A549 (cell line): ENCODE data around the gene PRKG1. TPM values are rescaled to one million over a fixed set of nuclear protein-coding genes. Genes with fewer than 3 reads are reported as not detected.

Experiments
- ATAC-seq, 2 experiments: fragments of 200-7000 bp in 1 of 2; fragments of >200 bp in 1 of 2; cut with Nextera tagmentation in 1 of 2; cut with Tn5 transposase in 1 of 2; 3 replicates each; pipeline versions ENCODE4 v1.8.0 to v1.9.1; 2018 to 2020; ENCODE audit warnings: mild to moderate bottlenecking in 1 of 2, moderate library complexity in 1 of 2
- CTCF ChIA-PET: fragments of 300-600 bp; sonication (Branson Sonifier 250); formaldehyde crosslinking; extraction: SDS; loops from one replicate; lab custom pipeline; 2021; ENCODE audit warnings: antibody characterized with exemption, inconsistent platforms; lab: Yijun Ruan, JAX
- POLR2A ChIA-PET: fragments of 350-600 bp; formaldehyde crosslinking; extraction: SDS; loops from one replicate; lab custom pipeline; 2021; ENCODE audit warnings: antibody characterized with exemption, inconsistent platforms; lab: Yijun Ruan, JAX
- DNase-seq, 2 experiments: peaks; one replicate each; pipeline versions ENCODE4 v3.0.0 to v3.0.0-alpha.2; 2011 to 2016; ENCODE audit warnings: low read depth in 1 of 2, low spot score in 1 of 2
- FAIRE-seq: peaks from 2 replicates; lab custom pipeline; 2011; peaks lifted over from hg19 to GRCh38; lab: Jason Lieb, UNC
- H3K27ac ChIP-seq, 2 experiments: fragments of >200 bp; sonication (Bioruptor Twin); formaldehyde crosslinking; 3 replicates each; pipeline ENCODE4 v1.5.1; 2016 to 2017
- H3K4me1 ChIP-seq: fragments of >200 bp; sonication (Bioruptor Twin); formaldehyde crosslinking; 3 replicates; pipeline ENCODE4 v1.6.1; 2016
- H3K4me2 ChIP-seq: fragments of >200 bp; sonication (Bioruptor Twin); formaldehyde crosslinking; 3 replicates; pipeline ENCODE4 v1.6.1; 2016
- H3K4me3 ChIP-seq: fragments of >200 bp; sonication (Bioruptor Twin); formaldehyde crosslinking; 3 replicates; pipeline ENCODE4 v1.5.1; 2016
- H3K9me3 ChIP-seq: fragments of >200 bp; sonication (Bioruptor Twin); formaldehyde crosslinking; 3 replicates; pipeline ENCODE4 v1.6.1; 2016
- CEBPB ChIP-seq, 2 experiments: fragments of >200 bp in 1 of 2; sonication (Bioruptor Twin) in 1 of 2; formaldehyde crosslinking in 1 of 2; IDR thresholded peaks; 2 replicates each; pipeline ENCODE4 v1.6.1; 2012 to 2016
- EP300 ChIP-seq, 2 experiments: fragments of >200 bp; sonication (Bioruptor Twin); formaldehyde crosslinking; IDR thresholded peaks; 2 replicates in 1 of 2; 3 replicates in 1 of 2; pipeline ENCODE4 v1.6.1; 2016 to 2017
- FOSB ChIP-seq: fragments of 250-450 bp; sonication (Bioruptor Pico); IDR thresholded peaks from 2 replicates; pipeline ENCODE4 v1.5.0; 2020; ENCODE audit warnings: mild to moderate bottlenecking, moderate library complexity
- FOSL2 ChIP-seq, 2 experiments: fragments of 450-650 bp in 1 of 2; fragments of >200 bp in 1 of 2; sonication (Bioruptor Twin) in 1 of 2; formaldehyde crosslinking; IDR thresholded peaks; 2 replicates each; pipeline versions ENCODE4 v1.5.0 to v1.6.1; 2016 to 2020; ENCODE audit warnings: mild to moderate bottlenecking in 1 of 2, moderate library complexity in 1 of 2
- GATA3 ChIP-seq: IDR thresholded peaks from 2 replicates; pipeline ENCODE4 v1.6.1; 2012; ENCODE audit warnings: borderline replicate concordance
- HES2 ChIP-seq: fragments of >200 bp; sonication (Bioruptor Twin); formaldehyde crosslinking; IDR thresholded peaks from 2 replicates; pipeline ENCODE4 v1.6.1; 2016
- HEYL ChIP-seq: fragments of 250-450 bp; sonication (Bioruptor Pico); IDR thresholded peaks from 2 replicates; pipeline ENCODE4 v1.8.0; 2021; ENCODE audit warnings: mild to moderate bottlenecking, moderate library complexity
- HMGXB4 ChIP-seq: fragments of 250-450 bp; sonication (Bioruptor Pico); IDR thresholded peaks from 2 replicates; pipeline ENCODE4 v1.5.0; 2021; ENCODE audit warnings: mild to moderate bottlenecking, moderate library complexity, borderline replicate concordance
- HOXB13 ChIP-seq: fragments of 250-450 bp; sonication (Bioruptor Pico); IDR thresholded peaks from 2 replicates; pipeline ENCODE4 v1.5.0; 2020; ENCODE audit warnings: low read depth, mild to moderate bottlenecking, moderate library complexity
- KDM5A ChIP-seq: fragments of 200-600 bp; sonication (generic); IDR thresholded peaks from 2 replicates; pipeline ENCODE4 v1.6.1; 2016; ENCODE audit warnings: antibody characterized with exemption, mild to moderate bottlenecking
- MYC ChIP-seq: IDR thresholded peaks from 2 replicates; pipeline ENCODE4 v1.6.1; 2012; ENCODE audit warnings: mild to moderate bottlenecking, inconsistent platforms, low read length, improper control_type of control experiment, borderline replicate concordance
- NFE2L2 ChIP-seq: fragments of 150-350 bp; conservative IDR thresholded peaks from 2 replicates; pipeline ENCODE4 v1.6.1; 2014; ENCODE audit warnings: low read length
- POLR2A ChIP-seq: IDR thresholded peaks from 2 replicates; pipeline ENCODE4 v1.6.1; 2012; ENCODE audit warnings: mild to moderate bottlenecking, low read length
- RAD21 ChIP-seq, 2 experiments: fragments of >200 bp in 1 of 2; sonication (Bioruptor Twin) in 1 of 2; formaldehyde crosslinking in 1 of 2; IDR thresholded peaks in 1 of 2; conservative IDR thresholded peaks in 1 of 2; 2 replicates in 1 of 2; 3 replicates in 1 of 2; pipeline ENCODE4 v1.6.1; 2012 to 2018; ENCODE audit warnings: inconsistent platforms in 1 of 2
- RARB ChIP-seq: fragments of 250-450 bp; sonication (Bioruptor Pico); IDR thresholded peaks from 2 replicates; pipeline ENCODE4 v1.8.0; 2021; ENCODE audit warnings: mild to moderate bottlenecking, moderate library complexity
- REST ChIP-seq: fragments of 200-600 bp; sonication (generic); IDR thresholded peaks from 2 replicates; pipeline ENCODE4 v1.6.1; 2016; ENCODE audit warnings: antibody characterized with exemption, mild to moderate bottlenecking, moderate library complexity
- SMC3 ChIP-seq: fragments of >200 bp; sonication (Bioruptor Twin); formaldehyde crosslinking; IDR thresholded peaks from 3 replicates; pipeline ENCODE4 v1.6.1; 2018; ENCODE audit warnings: inconsistent platforms
- SREBF2 ChIP-seq: fragments of 450-650 bp; IDR thresholded peaks from 2 replicates; pipeline ENCODE4 v1.6.1; 2014; ENCODE audit warnings: mild to moderate bottlenecking, moderate library complexity
- TFCP2L1 ChIP-seq: fragments of 250-450 bp; sonication (Bioruptor Pico); IDR thresholded peaks from 2 replicates; pipeline ENCODE4 v1.5.0; 2021; ENCODE audit warnings: mild to moderate bottlenecking
- ZFP36 ChIP-seq: fragments of 450-650 bp; IDR thresholded peaks from 2 replicates; pipeline ENCODE4 v1.6.1; 2014; ENCODE audit warnings: borderline replicate concordance; ENCODE audit not compliant: partially characterized antibody
- ZNF302 ChIP-seq: fragments of 250-450 bp; sonication (Bioruptor Pico); IDR thresholded peaks from 2 replicates; pipeline ENCODE4 v1.9.0; 2021; ENCODE audit warnings: inconsistent platforms, mild to moderate bottlenecking, moderate library complexity
- WGBS: methylation state at CpG from one replicate; pipeline ENCODE4 v1.1.6; 2017; ENCODE audit errors: missing lambda C conversion rate; 5-methylcytosine and 5-hydroxymethylcytosine counted together
- polyA plus RNA-seq, 4 experiments: library from polyadenylated mRNA; depleted of rRNA in 3 of 4; stranded (reverse); fragments of >200 nt; fragmentation: RNase III in 1 of 4; extraction: RNeasy Plus Mini Kit Qiagen cat#74134 plus additional on column Dnase treatment in 1 of 4; gene quantifications; 2 replicates in 3 of 4; 3 replicates in 1 of 4; pipeline ENCODE4 v1.2.3, GENCODE V29; 2011 to 2017
- TF ChIP-seq, protein P1 (sequence below): fragments of 450-650 bp; IDR thresholded peaks from 2 replicates; pipeline ENCODE4 v1.6.1; 2014; ENCODE audit warnings: antibody characterized with exemption
- TF ChIP-seq, protein P2 (sequence below): IDR thresholded peaks from 2 replicates; pipeline ENCODE4 v1.6.1; 2012
- TF ChIP-seq, protein P3 (sequence below): fragments of >200 bp; sonication (Bioruptor Twin); formaldehyde crosslinking; IDR thresholded peaks from 3 replicates; pipeline ENCODE4 v1.5.1; 2016

Gene PRKG1
- polyA plus RNA-seq, 2 of the 4 experiments (the other 2 are of a cell fraction), result not detected

GRCh38 chr10:51083356-51083853, 9.1 kb downstream of the PRKG1 start:
- 5% methylated on average over 6 of the region's 6 CpGs for WGBS
- POLR2A ChIA-PET, result no interaction called here
- Histone ChIP-seq H3K9me3 (no peaks in the 10 kb centered on the region), H3K27ac (no peak overlapping the region), H3K4me2 (no peak overlapping the region), H3K4me1 (no peaks in the 10 kb centered on the region), H3K4me3 (no peak overlapping the region)
- no peak for TF ChIP-seq ZFP36
- no peak for TF ChIP-seq REST
- no peak for TF ChIP-seq POLR2A
- TF ChIP-seq HOXB13, result no peak
- TF ChIP-seq, protein P1, sequence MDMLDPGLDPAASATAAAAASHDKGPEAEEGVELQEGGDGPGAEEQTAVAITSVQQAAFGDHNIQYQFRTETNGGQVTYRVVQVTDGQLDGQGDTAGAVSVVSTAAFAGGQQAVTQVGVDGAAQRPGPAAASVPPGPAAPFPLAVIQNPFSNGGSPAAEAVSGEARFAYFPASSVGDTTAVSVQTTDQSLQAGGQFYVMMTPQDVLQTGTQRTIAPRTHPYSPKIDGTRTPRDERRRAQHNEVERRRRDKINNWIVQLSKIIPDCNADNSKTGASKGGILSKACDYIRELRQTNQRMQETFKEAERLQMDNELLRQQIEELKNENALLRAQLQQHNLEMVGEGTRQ, result no peak
- TF ChIP-seq RARB (CRISPR knock-in tag), result no peak
- TF ChIP-seq FOSB (CRISPR knock-in tag), result no peak
- no peak for TF ChIP-seq SMC3
- TF ChIP-seq CEBPB (IDR thresholded peaks at IDR 0.05), result no peak
- FAIRE-seq, result no peak
- DNase-seq, result no peak
- CTCF ChIA-PET, result interaction anchor here (0.7 to 2.0 kb wide), 2 partner anchors 20 to 921 kb away, joined by 3 to 5 read pairs; no protein-coding TSS in a partner anchor
- no peak for ATAC-seq

DNA sequence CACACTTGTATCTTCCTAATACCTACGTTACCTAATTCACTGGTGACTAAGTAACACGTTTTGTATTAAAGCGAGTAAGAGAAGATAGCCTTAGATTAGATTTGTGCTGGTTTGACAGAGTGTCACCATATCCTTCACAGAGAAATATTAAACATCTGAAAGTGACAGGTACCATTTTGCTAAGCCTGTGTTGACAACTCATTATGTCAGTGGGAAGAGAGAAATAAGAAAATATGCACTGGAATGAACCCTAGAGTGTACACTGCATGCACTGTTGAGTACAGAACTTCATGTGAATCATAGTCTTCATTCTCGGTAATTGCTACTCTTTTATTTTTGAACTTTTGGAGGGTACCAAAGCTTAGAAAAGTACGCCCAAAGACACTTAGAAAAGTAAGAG, 10.9 kb downstream of the PRKG1 start:
- ATAC-seq (no peak), FAIRE-seq (no peak), DNase-seq (no peak)
- Histone ChIP-seq H3K4me3 (no peak overlapping the region), H3K9me3 (no peaks in the 10 kb centered on the region), H3K4me2 (no peak overlapping the region), H3K4me1 (no peaks in the 10 kb centered on the region), H3K27ac (no peak overlapping the region)
- CTCF ChIA-PET, result interaction anchor here (0.6 to 0.8 kb wide), 2 partner anchors 41 to 58 kb away, joined by 3 to 4 read pairs; no protein-coding TSS in a partner anchor
- 7% methylated on average over 5 of the region's 5 CpGs for WGBS
- TF ChIP-seq RAD21 (conservative IDR thresholded peaks at IDR 0.05 in 1 of 2, IDR thresholded peaks at IDR 0.05 in 1 of 2) (no peak), KDM5A (no peak), ZFP36 (no peak), POLR2A (no peak), HMGXB4 (CRISPR knock-in tag) (no peak), CEBPB (IDR thresholded peaks at IDR 0.05) (no peak), SREBF2 (no peak), REST (no peak), ZNF302 (CRISPR knock-in tag) (no peak), TFCP2L1 (CRISPR knock-in tag) (no peak), FOSB (CRISPR knock-in tag) (no peak), HEYL (CRISPR knock-in tag) (no peak), MYC (no peak), NFE2L2 (no peak), FOSL2 (IDR thresholded peaks at IDR 0.05) (no peak), FOSL2 (CRISPR knock-in tag; IDR thresholded peaks at IDR 0.05) (no peak), HES2 (no peak), EP300 (IDR thresholded peaks at IDR 0.05) (no peak), GATA3 (no peak)
- TF ChIP-seq, protein P2, sequence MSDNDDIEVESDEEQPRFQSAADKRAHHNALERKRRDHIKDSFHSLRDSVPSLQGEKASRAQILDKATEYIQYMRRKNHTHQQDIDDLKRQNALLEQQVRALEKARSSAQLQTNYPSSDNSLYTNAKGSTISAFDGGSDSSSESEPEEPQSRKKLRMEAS, result no peak
- TF ChIP-seq, protein P3, sequence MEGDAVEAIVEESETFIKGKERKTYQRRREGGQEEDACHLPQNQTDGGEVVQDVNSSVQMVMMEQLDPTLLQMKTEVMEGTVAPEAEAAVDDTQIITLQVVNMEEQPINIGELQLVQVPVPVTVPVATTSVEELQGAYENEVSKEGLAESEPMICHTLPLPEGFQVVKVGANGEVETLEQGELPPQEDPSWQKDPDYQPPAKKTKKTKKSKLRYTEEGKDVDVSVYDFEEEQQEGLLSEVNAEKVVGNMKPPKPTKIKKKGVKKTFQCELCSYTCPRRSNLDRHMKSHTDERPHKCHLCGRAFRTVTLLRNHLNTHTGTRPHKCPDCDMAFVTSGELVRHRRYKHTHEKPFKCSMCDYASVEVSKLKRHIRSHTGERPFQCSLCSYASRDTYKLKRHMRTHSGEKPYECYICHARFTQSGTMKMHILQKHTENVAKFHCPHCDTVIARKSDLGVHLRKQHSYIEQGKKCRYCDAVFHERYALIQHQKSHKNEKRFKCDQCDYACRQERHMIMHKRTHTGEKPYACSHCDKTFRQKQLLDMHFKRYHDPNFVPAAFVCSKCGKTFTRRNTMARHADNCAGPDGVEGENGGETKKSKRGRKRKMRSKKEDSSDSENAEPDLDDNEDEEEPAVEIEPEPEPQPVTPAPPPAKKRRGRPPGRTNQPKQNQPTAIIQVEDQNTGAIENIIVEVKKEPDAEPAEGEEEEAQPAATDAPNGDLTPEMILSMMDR, result no peak
- POLR2A ChIA-PET, result no interaction called here
